CD8-positive, alpha-beta memory T cell (primary cell): ENCODE measurements around the gene GUCY2F. TPM values are rescaled to one million over a fixed set of nuclear protein-coding genes. Genes with fewer than 3 reads are reported as not detected.

Experiments used
- CTCF ChIA-PET: fragments of 350-600 bp; sonication (Branson Sonifier 250); formaldehyde crosslinking; loops from one replicate; lab custom pipeline; 2021; ENCODE audit warnings: antibody characterized with exemption; lab: Charles Lee
- POLR2A ChIA-PET: fragments of 350-600 bp; sonication (Branson Sonifier 250); formaldehyde crosslinking; loops from one replicate; lab custom pipeline; 2021; ENCODE audit warnings: antibody characterized with exemption; lab: Charles Lee
- DNase-seq, 5 donors: peaks; one replicate each; pipeline versions ENCODE4 v3.0.0 to v3.0.0-alpha.2; 2020 to 2022; ENCODE audit warnings: mixed read lengths in 1 of 5
- H3K27ac ChIP-seq: one replicate; pipeline ENCODE4 v1.7.0; 2013; ENCODE audit warnings: low read depth, mild to moderate bottlenecking, low read length, moderate library complexity
- H3K27me3 ChIP-seq: 2 replicates; pipeline ENCODE4 v1.7.0; 2013; ENCODE audit warnings: low read length, mild to moderate bottlenecking; ENCODE audit not compliant: insufficient read depth, poor library complexity, severe bottlenecking
- H3K36me3 ChIP-seq: 2 replicates; pipeline ENCODE4 v1.7.0; 2013; ENCODE audit warnings: mild to moderate bottlenecking, low read length, moderate library complexity; ENCODE audit not compliant: insufficient read depth
- H3K4me1 ChIP-seq: 2 replicates; pipeline ENCODE4 v1.7.0; 2013; ENCODE audit warnings: mild to moderate bottlenecking, low read length, moderate library complexity; ENCODE audit not compliant: insufficient read depth
- H3K4me3 ChIP-seq: 2 replicates; pipeline ENCODE4 v1.7.0; 2013; ENCODE audit warnings: mild to moderate bottlenecking, low read length
- H3K9me3 ChIP-seq: 2 replicates; pipeline ENCODE4 v1.7.0; 2013; ENCODE audit warnings: mild to moderate bottlenecking, low read length
- H3K27ac Mint-ChIP-seq, 8 donors: one replicate each; pipeline ENCODE4 v1.8.0; 2020 to 2021; ENCODE audit warnings: mixed read lengths in 8 of 8, mild to moderate bottlenecking in 6 of 8, inconsistent platforms in 3 of 8, moderate library complexity in 3 of 8
- H3K27me3 Mint-ChIP-seq, 2 donors: one replicate each; pipeline ENCODE4 v1.8.0; 2020 to 2021; ENCODE audit warnings: mixed read lengths in 2 of 2, mild to moderate bottlenecking in 1 of 2, moderate library complexity in 1 of 2
- H3K36me3 Mint-ChIP-seq, 3 donors: one replicate each; pipeline ENCODE4 v1.8.0; 2020 to 2021; ENCODE audit warnings: mixed read lengths in 3 of 3, inconsistent platforms in 1 of 3, mild to moderate bottlenecking in 1 of 3
- H3K4me1 Mint-ChIP-seq, 3 donors: one replicate each; pipeline ENCODE4 v1.8.0; 2020 to 2021; ENCODE audit warnings: mixed read lengths in 3 of 3, inconsistent platforms in 1 of 3, mild to moderate bottlenecking in 1 of 3
- H3K4me3 Mint-ChIP-seq, 7 donors: one replicate each; pipeline ENCODE4 v1.8.0; 2020 to 2021; ENCODE audit warnings: mixed read lengths in 7 of 7, mild to moderate bottlenecking in 6 of 7, moderate library complexity in 4 of 7, inconsistent platforms in 2 of 7
- H3K9me3 Mint-ChIP-seq, 5 donors: one replicate each; pipeline ENCODE4 v1.8.0; 2020 to 2022; ENCODE audit warnings: mixed read lengths in 5 of 5, mild to moderate bottlenecking in 3 of 5, moderate library complexity in 2 of 5, inconsistent platforms in 1 of 5
- polyA plus RNA-seq: library from polyadenylated mRNA; unstranded; fragments of 300-500 nt; fragmentation: Illumina TruSeq; gene quantifications from one replicate; pipeline ENCODE4 v1.2.3, GENCODE V29; 2021
- total RNA-seq, 2 experiments: library from RNA; stranded (reverse); gene quantifications; one replicate each; pipeline ENCODE4 v1.2.3, GENCODE V29; 2021

The GUCY2F gene
- not detected for total RNA-seq
- polyA plus RNA-seq = not detected

- Mint-ChIP-seq H3K4me1 (peaks cover 0 to 1% (median 0%) of the 10 kb centered on the region in 3 donors), H3K27ac (no peak within 1 kb of the TSS), H3K9me3 (no peaks in the 10 kb centered on the region), H3K4me3 (no peak within 1 kb of the TSS), H3K27me3 (peaks cover 3 to 12% of the 10 kb centered on the region in 2 donors), H3K36me3 (no peaks in the 10 kb centered on the region)
- H3K27ac ChIP-seq = no peak within 1 kb of the TSS
- no peak within 1 kb of the TSS for H3K4me3 ChIP-seq
- POLR2A ChIA-PET = no interaction called here
- no peaks in the 10 kb centered on the region for H3K4me1 ChIP-seq
- CTCF ChIA-PET = no interaction called here
- DNase-seq = no peak
- no peaks in the 10 kb centered on the region for H3K9me3 ChIP-seq
- no peaks in the 10 kb centered on the region for H3K36me3 ChIP-seq
- H3K27me3 ChIP-seq = no peaks in the 10 kb centered on the region
Measured at GRCh38 chrX:109481986-109482385, at the start of gene GUCY2F. TSS of gene GUCY2F (minus strand) at chrX:109482086. CDS start at chrX:109475936, 6,150 bp downstream.

GRCh38 chrX:109519001-109519400 is 37.1 kb upstream of the GUCY2F start:
- H3K4me3 Mint-ChIP-seq = no peak overlapping the region
- no peaks in the 10 kb centered on the region for H3K27me3 ChIP-seq
- no peak overlapping the region for H3K4me3 ChIP-seq
- CTCF ChIA-PET = no interaction called here
- H3K4me1 ChIP-seq = no peaks in the 10 kb centered on the region
- no peaks in the 10 kb centered on the region for H3K4me1 Mint-ChIP-seq
- no peaks in the 10 kb centered on the region for H3K9me3 Mint-ChIP-seq
- H3K36me3 ChIP-seq = no peaks in the 10 kb centered on the region
- H3K27me3 Mint-ChIP-seq = peaks cover 20 to 22% of the 10 kb centered on the region in 2 donors
- no peak overlapping the region for H3K27ac Mint-ChIP-seq
- no peaks in the 10 kb centered on the region for H3K9me3 ChIP-seq
- no peak for DNase-seq
- no peak overlapping the region for H3K27ac ChIP-seq
- POLR2A ChIA-PET = no interaction called here
- no peaks in the 10 kb centered on the region for H3K36me3 Mint-ChIP-seq

GRCh38 chrX:109511113-109511512 is 29.2 kb upstream of the GUCY2F start:
- H3K4me1 ChIP-seq = no peaks in the 10 kb centered on the region
- Mint-ChIP-seq H3K4me1 (no peaks in the 10 kb centered on the region), H3K27me3 (peaks cover 7 to 48% of the 10 kb centered on the region in 2 donors), H3K9me3 (no peaks in the 10 kb centered on the region), H3K27ac (no peak overlapping the region), H3K36me3 (no peaks in the 10 kb centered on the region), H3K4me3 (no peak overlapping the region)
- H3K27me3 ChIP-seq = no peaks in the 10 kb centered on the region
- H3K9me3 ChIP-seq = no peaks in the 10 kb centered on the region
- H3K36me3 ChIP-seq = no peaks in the 10 kb centered on the region
- no peak overlapping the region for H3K4me3 ChIP-seq
- ChIA-PET CTCF (no interaction called here), POLR2A (no interaction called here)
- DNase-seq = no peak
- H3K27ac ChIP-seq = no peak overlapping the region

- no peak overlapping the region for H3K27ac ChIP-seq
- no peaks in the 10 kb centered on the region for H3K36me3 ChIP-seq
- no peak overlapping the region for H3K4me3 ChIP-seq
- no peaks in the 10 kb centered on the region for H3K4me1 ChIP-seq
- POLR2A ChIA-PET = no interaction called here
- no peak overlapping the region for H3K4me3 Mint-ChIP-seq
- H3K36me3 Mint-ChIP-seq = no peaks in the 10 kb centered on the region
- H3K9me3 ChIP-seq = no peaks in the 10 kb centered on the region
- H3K27ac Mint-ChIP-seq = no peak overlapping the region
- H3K27me3 Mint-ChIP-seq = peaks cover 7 to 39% of the 10 kb centered on the region in 2 donors
- no peak for DNase-seq
- no peaks in the 10 kb centered on the region for H3K4me1 Mint-ChIP-seq
- no peaks in the 10 kb centered on the region for H3K9me3 Mint-ChIP-seq
- no peaks in the 10 kb centered on the region for H3K27me3 ChIP-seq
- CTCF ChIA-PET = no interaction called here
Measured at GRCh38 chrX:109508915-109509314, 27.0 kb upstream of the GUCY2F start.

- Mint-ChIP-seq H3K36me3 (no peaks in the 10 kb centered on the region), H3K4me3 (no peak overlapping the region), H3K27me3 (peaks cover 3 to 9% of the 10 kb centered on the region in 2 donors), H3K27ac (no peak overlapping the region), H3K4me1 (no peaks in the 10 kb centered on the region), H3K9me3 (no peaks in the 10 kb centered on the region)
- Histone ChIP-seq H3K4me1 (no peaks in the 10 kb centered on the region), H3K36me3 (no peaks in the 10 kb centered on the region), H3K27ac (no peak overlapping the region), H3K9me3 (no peaks in the 10 kb centered on the region), H3K27me3 (no peaks in the 10 kb centered on the region), H3K4me3 (no peak overlapping the region)
- no peak for DNase-seq
- ChIA-PET POLR2A (no interaction called here), CTCF (no interaction called here)
Measured at GRCh38 chrX:109501176-109501575, 19.3 kb upstream of the GUCY2F start.

GRCh38 chrX:109498434-109498833 is 16.5 kb upstream of the GUCY2F start:
- H3K27me3 ChIP-seq = no peaks in the 10 kb centered on the region
- Mint-ChIP-seq H3K36me3 (no peaks in the 10 kb centered on the region), H3K4me3 (no peak overlapping the region), H3K27ac (no peak overlapping the region), H3K27me3 (peaks cover 6 to 14% of the 10 kb centered on the region in 2 donors), H3K9me3 (no peaks in the 10 kb centered on the region), H3K4me1 (no peaks in the 10 kb centered on the region)
- no peaks in the 10 kb centered on the region for H3K9me3 ChIP-seq
- no peak for DNase-seq
- no peak overlapping the region for H3K27ac ChIP-seq
- H3K4me1 ChIP-seq = no peaks in the 10 kb centered on the region
- ChIA-PET POLR2A (no interaction called here), CTCF (interaction anchor here (1.4 kb wide), 1 partner anchor 13 kb away, joined by 3 read pairs; no protein-coding TSS in a partner anchor)
- H3K4me3 ChIP-seq = no peak overlapping the region
- H3K36me3 ChIP-seq = no peaks in the 10 kb centered on the region

GRCh38 chrX:109489174-109489573 is 7.3 kb upstream of the GUCY2F start:
- CTCF ChIA-PET = no interaction called here
- H3K36me3 Mint-ChIP-seq = no peaks in the 10 kb centered on the region

GRCh38 chrX:109487640-109488039 is 5.8 kb upstream of the GUCY2F start:
- no peaks in the 10 kb centered on the region for H3K4me1 ChIP-seq
- H3K27me3 Mint-ChIP-seq = peaks cover 0 to 5% of the 10 kb centered on the region in 2 donors
- peaks cover 0 to 1% (median 0%) of the 10 kb centered on the region in 3 donors for H3K4me1 Mint-ChIP-seq
- H3K4me3 ChIP-seq = no peak overlapping the region
- no peak overlapping the region for H3K27ac ChIP-seq
- no peaks in the 10 kb centered on the region for H3K36me3 Mint-ChIP-seq
- H3K27me3 ChIP-seq = no peaks in the 10 kb centered on the region
- no peak overlapping the region for H3K4me3 Mint-ChIP-seq
- H3K9me3 ChIP-seq = no peaks in the 10 kb centered on the region
- H3K27ac Mint-ChIP-seq = no peak overlapping the region
- ChIA-PET POLR2A (no interaction called here), CTCF (no interaction called here)
- no peaks in the 10 kb centered on the region for H3K9me3 Mint-ChIP-seq
- no peak for DNase-seq
- no peaks in the 10 kb centered on the region for H3K36me3 ChIP-seq

More at GRCh38 chrX:109489174-109489573, 7.3 kb upstream of the GUCY2F start:
- H3K27ac ChIP-seq = no peak overlapping the region
- Mint-ChIP-seq H3K27me3 (peaks cover 2 to 10% of the 10 kb centered on the region in 2 donors), H3K27ac (no peak overlapping the region), H3K4me1 (peaks cover 0 to 1% (median 0%) of the 10 kb centered on the region in 3 donors), H3K9me3 (no peaks in the 10 kb centered on the region), H3K4me3 (no peak overlapping the region)
- H3K4me1 ChIP-seq = no peaks in the 10 kb centered on the region
- H3K4me3 ChIP-seq = no peak overlapping the region
- H3K27me3 ChIP-seq = no peaks in the 10 kb centered on the region
- POLR2A ChIA-PET = no interaction called here
- no peak for DNase-seq
- no peaks in the 10 kb centered on the region for H3K9me3 ChIP-seq
- no peaks in the 10 kb centered on the region for H3K36me3 ChIP-seq
